ENCODE results near the gene MAP3K7. TPM values are rescaled to one million over a fixed set of nuclear protein-coding genes. Genes with fewer than 3 reads are reported as not detected.

MAP3K7 gene
- total and polyA plus RNA-seq, 2 donors (not counting 3 experiments of a cell fraction or from before 2014, with no cell fraction given) = 15.3 to 25.6 TPM

DNA sequence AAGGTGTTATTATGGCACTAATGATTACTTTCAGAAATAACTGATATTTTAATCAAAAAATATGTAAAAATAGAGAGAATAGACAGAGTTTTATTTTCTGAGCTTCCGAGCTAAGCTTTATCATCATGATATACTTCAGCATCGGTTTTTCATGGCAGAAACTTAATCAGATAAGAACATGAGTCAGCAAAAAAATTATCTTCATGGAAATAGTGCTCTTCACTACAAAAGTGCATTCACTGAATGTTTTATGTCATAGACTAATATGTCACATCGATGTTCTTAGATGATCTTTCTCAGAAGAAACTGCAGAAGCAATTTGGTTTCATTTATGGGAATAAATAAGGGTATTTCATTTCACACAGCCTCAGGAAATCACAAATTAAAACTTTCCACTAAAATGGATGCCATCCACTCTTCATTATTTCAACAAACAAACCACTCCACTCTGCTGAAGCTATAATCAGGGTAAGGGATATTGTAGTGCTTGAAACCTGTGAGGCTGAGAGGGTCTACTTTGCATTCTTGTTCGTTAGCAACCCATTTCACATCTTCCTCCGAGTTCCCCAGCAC lies 10.2 kb upstream of the MAP3K7 start:
- TF ChIP-seq EZH2 (IDR thresholded peaks at IDR 0.05; ENCODE audit: borderline replicate concordance, low read depth, low read length, severe bottlenecking) (no peak), POLR2A (IDR thresholded peaks at IDR 0.05; ENCODE audit: low read depth, low read length) (no peak), MYC (IDR thresholded peaks at IDR 0.05; ENCODE audit: low read depth, low read length) (no peak), POLR2AphosphoS5 (IDR thresholded peaks at IDR 0.05; ENCODE audit: insufficient read depth, low read depth, low read length) (no peak), JUN (IDR thresholded peaks at IDR 0.05; ENCODE audit: borderline replicate concordance, insufficient read depth, insufficient read length, low read depth) (no peak), FOS (IDR thresholded peaks at IDR 0.05; ENCODE audit: borderline replicate concordance, insufficient read depth, low read length) (no peak), GATA2 (IDR thresholded peaks at IDR 0.05; ENCODE audit: insufficient read depth, insufficient read length, low read depth, low read length) (no peak)
- TF ChIP-seq, protein P1, sequence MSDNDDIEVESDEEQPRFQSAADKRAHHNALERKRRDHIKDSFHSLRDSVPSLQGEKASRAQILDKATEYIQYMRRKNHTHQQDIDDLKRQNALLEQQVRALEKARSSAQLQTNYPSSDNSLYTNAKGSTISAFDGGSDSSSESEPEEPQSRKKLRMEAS (IDR thresholded peaks at IDR 0.05; ENCODE audit: insufficient read depth, insufficient read length) = no peak
- TF ChIP-seq, protein P2, sequence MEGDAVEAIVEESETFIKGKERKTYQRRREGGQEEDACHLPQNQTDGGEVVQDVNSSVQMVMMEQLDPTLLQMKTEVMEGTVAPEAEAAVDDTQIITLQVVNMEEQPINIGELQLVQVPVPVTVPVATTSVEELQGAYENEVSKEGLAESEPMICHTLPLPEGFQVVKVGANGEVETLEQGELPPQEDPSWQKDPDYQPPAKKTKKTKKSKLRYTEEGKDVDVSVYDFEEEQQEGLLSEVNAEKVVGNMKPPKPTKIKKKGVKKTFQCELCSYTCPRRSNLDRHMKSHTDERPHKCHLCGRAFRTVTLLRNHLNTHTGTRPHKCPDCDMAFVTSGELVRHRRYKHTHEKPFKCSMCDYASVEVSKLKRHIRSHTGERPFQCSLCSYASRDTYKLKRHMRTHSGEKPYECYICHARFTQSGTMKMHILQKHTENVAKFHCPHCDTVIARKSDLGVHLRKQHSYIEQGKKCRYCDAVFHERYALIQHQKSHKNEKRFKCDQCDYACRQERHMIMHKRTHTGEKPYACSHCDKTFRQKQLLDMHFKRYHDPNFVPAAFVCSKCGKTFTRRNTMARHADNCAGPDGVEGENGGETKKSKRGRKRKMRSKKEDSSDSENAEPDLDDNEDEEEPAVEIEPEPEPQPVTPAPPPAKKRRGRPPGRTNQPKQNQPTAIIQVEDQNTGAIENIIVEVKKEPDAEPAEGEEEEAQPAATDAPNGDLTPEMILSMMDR (IDR thresholded peaks at IDR 0.05; ENCODE audit: extremely low read depth in 1 of 2, insufficient read depth in 1 of 2, low read depth in 1 of 2, low read length in 2 of 2) = no peak
- POLR2A ChIA-PET = no interaction called here
- DNase-seq (ENCODE audit: low read depth, low spot score) (no peak), FAIRE-seq (no peak)
- Histone ChIP-seq H3K79me2 (ENCODE audit: control insufficient read depth, insufficient read depth, low read length) (no peaks in the 10 kb centered on the region), H3K4me3 (replicated peaks in 1 of 3; ENCODE audit: insufficient read depth in 1 of 3, low read depth in 1 of 3, low read length in 3 of 3) (no peak overlapping the region), H3K27me3 (ENCODE audit: control insufficient read depth in 2 of 2, insufficient read depth in 2 of 2, low read length in 2 of 2) (peaks cover 5 to 17% of the 10 kb centered on the region in 2 experiments), H3K9ac (replicated peaks; ENCODE audit: extremely low read depth, insufficient read depth, low read length) (no peak overlapping the region), H3K4me1 (ENCODE audit: control insufficient read depth, extremely low read depth, insufficient read depth, low read length) (no peaks in the 10 kb centered on the region), H3K9me3 (replicated peaks; ENCODE audit: control insufficient read depth, insufficient read depth, low read length) (no peaks in the 10 kb centered on the region), H3K4me2 (ENCODE audit: insufficient read depth, low read length) (no peak overlapping the region), H4K20me1 (replicated peaks; ENCODE audit: control insufficient read depth, extremely low read depth, insufficient read depth, low read length) (no peaks in the 10 kb centered on the region), H3K27ac (ENCODE audit: insufficient read depth, low read depth, low read length) (no peak overlapping the region), H3K36me3 (ENCODE audit: control insufficient read depth in 2 of 2, extremely low read depth in 1 of 2, insufficient read depth in 2 of 2, low read length in 2 of 2) (no peaks in the 10 kb centered on the region), H3K9me1 (replicated peaks; ENCODE audit: control insufficient read depth, extremely low read depth, insufficient read depth, low read length) (no peaks in the 10 kb centered on the region), H2AFZ (ENCODE audit: low read depth, low read length) (no peak overlapping the region)
- BruUV-seq (replicated peaks) = no TSS peak
- CTCF ChIA-PET = no interaction called here
- dilution Hi-C loops (cut with MboI; ENCODE audit: extremely low pct_ligation_motif_present, low sequenced_read_pairs) = no loop called here
- intact Hi-C loops (cut with micrococcal nuclease) = no loop called here

Measured in endothelial cell of umbilical vein (primary cell).